Omental fat pad (tissue), 4 donors: ENCODE data around the gene PDE10A. TPM values are rescaled to one million over a fixed set of nuclear protein-coding genes. Genes with fewer than 3 reads are reported as not detected.
"Not testable (repeated sequence)": the region's sequence is repeated elsewhere in the genome, so short reads cannot be mapped to it uniquely, and the experiment has no call there.

Experiments used
- ATAC-seq: fragments of 150-250 bp; one replicate; pipeline ENCODE4 v1.9.1; 2016; ENCODE audit warnings: mild to moderate bottlenecking, moderate library complexity; ENCODE audit not compliant: low FRiP score
- DNase-seq: peaks from one replicate; pipeline ENCODE4 v3.0.0-alpha.2; 2019; ENCODE audit warnings: low spot score
- total RNA-seq, 4 donors: library from RNA; depleted of rRNA; stranded (reverse); fragments of >200 nt; gene quantifications; one replicate each; pipeline ENCODE4 v1.1.0, GENCODE V29; 2016
- TF ChIP-seq, protein P1 (sequence below), 3 donors: fragments of 450-650 bp; IDR thresholded peaks; one replicate each; pipeline ENCODE4 v1.5.1; 2016 to 2017; ENCODE audit warnings: antibody characterized with exemption in 3 of 3, mild to moderate bottlenecking in 3 of 3, moderate library complexity in 2 of 3

PDE10A gene
- total RNA-seq, 4 donors from 2014 or later = 9.1 to 75.3 (median 15.6) TPM

- TF ChIP-seq, protein P1, sequence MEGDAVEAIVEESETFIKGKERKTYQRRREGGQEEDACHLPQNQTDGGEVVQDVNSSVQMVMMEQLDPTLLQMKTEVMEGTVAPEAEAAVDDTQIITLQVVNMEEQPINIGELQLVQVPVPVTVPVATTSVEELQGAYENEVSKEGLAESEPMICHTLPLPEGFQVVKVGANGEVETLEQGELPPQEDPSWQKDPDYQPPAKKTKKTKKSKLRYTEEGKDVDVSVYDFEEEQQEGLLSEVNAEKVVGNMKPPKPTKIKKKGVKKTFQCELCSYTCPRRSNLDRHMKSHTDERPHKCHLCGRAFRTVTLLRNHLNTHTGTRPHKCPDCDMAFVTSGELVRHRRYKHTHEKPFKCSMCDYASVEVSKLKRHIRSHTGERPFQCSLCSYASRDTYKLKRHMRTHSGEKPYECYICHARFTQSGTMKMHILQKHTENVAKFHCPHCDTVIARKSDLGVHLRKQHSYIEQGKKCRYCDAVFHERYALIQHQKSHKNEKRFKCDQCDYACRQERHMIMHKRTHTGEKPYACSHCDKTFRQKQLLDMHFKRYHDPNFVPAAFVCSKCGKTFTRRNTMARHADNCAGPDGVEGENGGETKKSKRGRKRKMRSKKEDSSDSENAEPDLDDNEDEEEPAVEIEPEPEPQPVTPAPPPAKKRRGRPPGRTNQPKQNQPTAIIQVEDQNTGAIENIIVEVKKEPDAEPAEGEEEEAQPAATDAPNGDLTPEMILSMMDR (IDR thresholded peaks at IDR 0.05) = no peak
- DNase-seq (no peak), ATAC-seq (no peak)
Measured at GRCh38 chr6:165559632-165560031, 103.4 kb downstream of the PDE10A start.

GRCh38 chr6:165558097-165558496 is 104.9 kb downstream of the PDE10A start:
- not testable (repeated sequence) for DNase-seq, ATAC-seq

GRCh38 chr6:165557674-165558073 is 105.4 kb downstream of the PDE10A start:
- TF ChIP-seq, protein P1 (IDR thresholded peaks at IDR 0.05) = no peak
- DNase-seq (no peak), ATAC-seq (no peak)

DNA sequence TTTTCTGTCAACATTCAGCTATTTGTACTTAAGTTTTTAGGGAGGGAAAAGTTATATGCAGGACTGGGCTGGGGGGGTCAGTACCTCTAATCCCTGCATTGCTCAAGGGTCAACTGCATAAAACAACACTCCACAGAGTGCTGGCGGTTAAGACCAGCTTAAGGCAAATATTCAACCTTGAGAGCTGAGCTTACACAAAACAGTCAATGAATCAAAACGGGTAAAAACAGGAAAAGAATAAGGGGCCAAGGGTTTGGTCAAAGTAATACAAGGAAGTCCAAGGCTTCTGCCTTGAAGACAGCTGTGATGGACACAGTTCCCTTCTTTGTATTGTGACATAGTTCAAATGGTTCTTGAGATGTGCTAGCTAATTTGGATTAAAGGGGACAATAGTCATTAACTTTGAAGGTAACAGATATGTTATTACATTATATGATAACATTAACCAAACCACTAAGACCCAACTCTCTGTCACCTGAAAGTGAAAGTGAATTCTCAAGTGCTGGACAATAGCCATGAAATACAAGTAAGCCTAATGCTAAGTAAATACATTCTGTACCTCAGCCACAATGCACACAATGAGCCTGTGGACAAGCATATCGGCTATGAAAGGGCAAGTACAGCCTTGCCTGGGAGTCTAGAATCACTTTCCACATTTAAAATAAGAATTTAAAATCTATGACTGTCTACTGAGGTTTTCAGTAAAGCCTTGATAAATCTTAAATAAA is 106.8 kb downstream of the PDE10A start:
- ATAC-seq = no peak
- no peak for DNase-seq
- TF ChIP-seq, protein P1 (IDR thresholded peaks at IDR 0.05) = no peak

- ATAC-seq, DNase-seq: not testable (repeated sequence)
Measured at GRCh38 chr6:165554644-165555043, 108.4 kb downstream of the PDE10A start.

GRCh38 chr6:165552248-165552736 is 110.7 kb downstream of the PDE10A start:
- ATAC-seq (no peak), DNase-seq (no peak)
- TF ChIP-seq, protein P1 (IDR thresholded peaks at IDR 0.05) = no peak

DNA sequence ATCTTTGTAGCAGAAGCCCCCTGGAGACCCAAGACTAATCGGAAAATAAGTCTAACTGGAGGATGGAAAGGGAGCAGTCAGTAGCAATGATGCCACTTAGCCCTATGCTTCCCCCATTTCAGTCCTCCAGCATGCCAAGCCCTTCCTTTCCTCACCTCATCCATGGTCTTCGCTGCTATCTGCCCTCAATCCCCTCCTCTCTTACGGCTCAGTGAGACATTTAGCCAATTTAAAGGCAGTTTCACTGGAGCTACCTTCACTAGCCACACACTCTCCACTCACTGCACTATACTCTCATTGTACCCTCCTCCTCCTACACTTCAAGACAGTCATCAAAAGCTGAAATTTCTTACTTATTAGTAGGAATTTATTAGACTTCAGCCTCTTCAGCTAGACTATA is 111.2 kb downstream of the PDE10A start:
- DNase-seq = no peak
- TF ChIP-seq, protein P1 (IDR thresholded peaks at IDR 0.05) = no peak
- ATAC-seq = no peak

GRCh38 chr6:165548450-165548849 is 114.6 kb downstream of the PDE10A start:
- DNase-seq (no peak), ATAC-seq (no peak)
- TF ChIP-seq, protein P1 (IDR thresholded peaks at IDR 0.05) = no peak
